WTC11 (cell line): ENCODE data around the gene MACROH2A2. TPM values are rescaled to one million over a fixed set of nuclear protein-coding genes. Genes with fewer than 3 reads are reported as not detected.
A peak's percentile ranks its signal among the peaks of the same experiment; 100 is the strongest.

ENCODE experiments used
- ATAC-seq: fragments of 200-7000 bp; cut with Tn5 transposase; 2 replicates; pipeline ENCODE4 v1.10.0; 2021; ENCODE audit warnings: mild to moderate bottlenecking, moderate library complexity
- CTCF ChIA-PET: fragments of 300-600 bp; sonication (Branson Sonifier 250); formaldehyde crosslinking; loops from one replicate; lab custom pipeline; 2021; ENCODE audit warnings: antibody characterized with exemption; lab: Charles Lee
- POLR2A ChIA-PET: fragments of 350-600 bp; sonication (Branson Sonifier 250); formaldehyde crosslinking; loops from one replicate; lab custom pipeline; 2021; ENCODE audit warnings: antibody characterized with exemption; lab: Charles Lee
- DNase-seq: peaks from one replicate; pipeline ENCODE4 v3.0.0; 2021; ENCODE audit warnings: low spot score
- H3K27ac Mint-ChIP-seq: 2 replicates; pipeline ENCODE4 v1.8.0; 2021; ENCODE audit warnings: mixed read lengths
- H3K27me3 Mint-ChIP-seq: 2 replicates; pipeline ENCODE4 v1.8.0; 2021; ENCODE audit warnings: low read depth, mild to moderate bottlenecking, moderate library complexity, mixed read lengths
- H3K36me3 Mint-ChIP-seq: 2 replicates; pipeline ENCODE4 v1.8.0; 2021; ENCODE audit warnings: mixed read lengths
- H3K4me1 Mint-ChIP-seq: 2 replicates; pipeline ENCODE4 v1.8.0; 2022; ENCODE audit warnings: mixed read lengths
- H3K4me3 Mint-ChIP-seq: 2 replicates; pipeline ENCODE4 v1.8.0; 2021; ENCODE audit warnings: mild to moderate bottlenecking, moderate library complexity, mixed read lengths
- H3K9me3 Mint-ChIP-seq: 2 replicates; pipeline ENCODE4 v1.8.0; 2021; ENCODE audit warnings: mixed read lengths
- CBFB ChIP-seq: sonication (generic); formaldehyde crosslinking; IDR thresholded peaks from 2 replicates; pipeline ENCODE4 v1.8.1; 2022; ENCODE audit warnings: mild to moderate bottlenecking, low read depth, missing genetic modification reagents
- CDX4 ChIP-seq: fragments of 250-450 bp; sonication (Bioruptor Pico); IDR thresholded peaks from 2 replicates; pipeline ENCODE4 v1.9.0; 2021; ENCODE audit warnings: moderate library complexity, mild to moderate bottlenecking, inconsistent platforms, borderline replicate concordance
- CREM ChIP-seq: sonication (generic); formaldehyde crosslinking; IDR thresholded peaks from 2 replicates; pipeline ENCODE4 v1.8.1; 2022; ENCODE audit warnings: mild to moderate bottlenecking, missing genetic modification reagents, moderate library complexity
- EMX1 ChIP-seq: fragments of 250-450 bp; sonication (Bioruptor Pico); IDR thresholded peaks from 2 replicates; pipeline ENCODE4 v1.8.0; 2021; ENCODE audit warnings: mild to moderate bottlenecking
- ESRRA ChIP-seq: sonication (generic); formaldehyde crosslinking; IDR thresholded peaks from 2 replicates; pipeline ENCODE4 v1.8.1; 2022; ENCODE audit warnings: mild to moderate bottlenecking, missing genetic modification reagents, borderline replicate concordance
- IRF1 ChIP-seq: sonication (generic); formaldehyde crosslinking; IDR thresholded peaks from 2 replicates; pipeline ENCODE4 v1.8.0; 2023; ENCODE audit warnings: missing genetic modification reagents
- NFE2L1 ChIP-seq: sonication (generic); formaldehyde crosslinking; IDR thresholded peaks from 2 replicates; pipeline ENCODE4 v1.8.1; 2023; ENCODE audit warnings: missing genetic modification reagents
- PRDM15 ChIP-seq: sonication (generic); formaldehyde crosslinking; IDR thresholded peaks from 2 replicates; pipeline ENCODE4 v1.8.0; 2022; ENCODE audit warnings: missing genetic modification reagents
- PRRX2 ChIP-seq: fragments of 250-450 bp; sonication (Bioruptor Pico); IDR thresholded peaks from 2 replicates; pipeline ENCODE4 v1.8.0; 2021; ENCODE audit warnings: mild to moderate bottlenecking
- SMAD4 ChIP-seq: sonication (generic); formaldehyde crosslinking; IDR thresholded peaks from 2 replicates; pipeline ENCODE4 v1.8.0; 2022; ENCODE audit warnings: mild to moderate bottlenecking, missing genetic modification reagents
- SP1 ChIP-seq: sonication (generic); formaldehyde crosslinking; conservative IDR thresholded peaks from 2 replicates; pipeline ENCODE4 v1.8.1; 2022; ENCODE audit warnings: missing genetic modification reagents
- TCF7 ChIP-seq: sonication (generic); formaldehyde crosslinking; IDR thresholded peaks from 2 replicates; pipeline ENCODE4 v1.8.0; 2022; ENCODE audit warnings: mild to moderate bottlenecking, low read depth, missing genetic modification reagents, moderate library complexity
- ZNF219 ChIP-seq: sonication (generic); formaldehyde crosslinking; IDR thresholded peaks from 2 replicates; pipeline ENCODE4 v1.8.0; 2023; ENCODE audit warnings: missing genetic modification reagents, mild to moderate bottlenecking, borderline replicate concordance
- ZNF416 ChIP-seq: fragments of 250-450 bp; sonication (Bioruptor Pico); IDR thresholded peaks from 2 replicates; pipeline ENCODE4 v1.9.0; 2021; ENCODE audit warnings: mild to moderate bottlenecking, inconsistent platforms
- ZSCAN18 ChIP-seq: fragments of 250-450 bp; sonication (Bioruptor Pico); IDR thresholded peaks from 2 replicates; pipeline ENCODE4 v2.1.2; 2022; ENCODE audit warnings: mild to moderate bottlenecking, moderate library complexity
- total RNA-seq: library from RNA; stranded (reverse); gene quantifications from 3 replicates; pipeline ENCODE4 v1.2.3, GENCODE V29; 2021
- TF ChIP-seq, protein P1 (sequence below): sonication (generic); formaldehyde crosslinking; IDR thresholded peaks from 2 replicates; pipeline ENCODE4 v1.8.1; 2023; ENCODE audit warnings: mild to moderate bottlenecking, missing genetic modification reagents
- TF ChIP-seq, protein P2 (sequence below): fragments of 200-600 bp; IDR thresholded peaks from 2 replicates; pipeline ENCODE4 v1.8.0; 2022; ENCODE audit warnings: antibody characterized with exemption
- TF ChIP-seq, protein P3 (sequence below): sonication (generic); formaldehyde crosslinking; IDR thresholded peaks from 2 replicates; pipeline ENCODE4 v1.8.0; 2023; ENCODE audit warnings: mild to moderate bottlenecking, missing genetic modification reagents
- TF ChIP-seq, protein P4 (sequence below): sonication (generic); formaldehyde crosslinking; IDR thresholded peaks from 2 replicates; pipeline ENCODE4 v1.8.1; 2022; ENCODE audit warnings: low read depth, missing genetic modification reagents, borderline replicate concordance

MACROH2A2 gene
- total RNA-seq, 1 experiment from 2014 or later: 35.4 TPM

- TF ChIP-seq NFE2L1 (CRISPR knock-in tag): no peak
Observed at GRCh38 chr10:70085975-70086613, 33.4 kb downstream of the MACROH2A2 start (continued).

DNA sequence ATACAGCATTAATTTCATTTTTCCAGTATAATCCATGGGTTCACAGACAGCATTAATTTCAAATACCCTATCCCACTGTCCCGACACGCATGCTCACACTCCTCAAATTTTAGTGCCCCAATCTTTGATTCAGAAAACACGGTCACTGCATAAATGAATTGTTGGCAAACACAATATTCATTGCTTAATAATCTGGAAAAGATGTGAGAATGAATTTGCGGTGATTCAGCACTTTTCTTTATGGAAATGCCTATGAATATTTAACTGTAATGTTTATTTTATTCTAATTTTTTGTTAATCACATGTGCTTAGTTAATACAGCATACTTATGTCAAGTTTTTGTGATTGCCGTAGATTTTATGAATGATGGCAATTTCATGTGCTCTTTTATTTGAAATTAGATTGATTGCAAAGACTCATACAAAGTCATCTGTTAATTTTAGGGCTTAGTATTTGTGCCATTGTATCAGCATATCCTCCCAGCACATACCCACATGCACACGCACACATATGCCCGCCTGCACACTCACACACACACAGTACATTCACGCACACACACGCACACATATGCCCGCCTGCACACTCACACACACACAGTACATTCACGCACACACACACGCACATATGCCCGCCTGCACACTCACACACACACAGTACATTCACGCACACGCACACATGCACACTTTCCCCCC is 35.1 kb downstream of the MACROH2A2 start:
- ATAC-seq (no peak), DNase-seq (no peak)
- Mint-ChIP-seq H3K4me1 (no peaks in the 10 kb centered on the region), H3K27ac (peak overlapping the region; percentile 9; the same call in 1 of the 2 replicates), H3K4me3 (no peak overlapping the region), H3K9me3 (no peaks in the 10 kb centered on the region), H3K36me3 (peaks cover 12% of the 10 kb centered on the region), H3K27me3 (no peaks in the 10 kb centered on the region; the same call in 1 of the 2 replicates)
- POLR2A ChIA-PET: no interaction called here
- CTCF ChIA-PET: no interaction called here
- TF ChIP-seq, protein P1, sequence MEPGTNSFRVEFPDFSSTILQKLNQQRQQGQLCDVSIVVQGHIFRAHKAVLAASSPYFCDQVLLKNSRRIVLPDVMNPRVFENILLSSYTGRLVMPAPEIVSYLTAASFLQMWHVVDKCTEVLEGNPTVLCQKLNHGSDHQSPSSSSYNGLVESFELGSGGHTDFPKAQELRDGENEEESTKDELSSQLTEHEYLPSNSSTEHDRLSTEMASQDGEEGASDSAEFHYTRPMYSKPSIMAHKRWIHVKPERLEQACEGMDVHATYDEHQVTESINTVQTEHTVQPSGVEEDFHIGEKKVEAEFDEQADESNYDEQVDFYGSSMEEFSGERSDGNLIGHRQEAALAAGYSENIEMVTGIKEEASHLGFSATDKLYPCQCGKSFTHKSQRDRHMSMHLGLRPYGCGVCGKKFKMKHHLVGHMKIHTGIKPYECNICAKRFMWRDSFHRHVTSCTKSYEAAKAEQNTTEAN (CRISPR knock-in tag): no peak
- TF ChIP-seq PRRX2 (CRISPR knock-in tag): no peak
- no peak for TF ChIP-seq ZNF416 (CRISPR knock-in tag)
- TF ChIP-seq TCF7 (CRISPR knock-in tag): no peak
- TF ChIP-seq SP1: no peak
- TF ChIP-seq, protein P2, sequence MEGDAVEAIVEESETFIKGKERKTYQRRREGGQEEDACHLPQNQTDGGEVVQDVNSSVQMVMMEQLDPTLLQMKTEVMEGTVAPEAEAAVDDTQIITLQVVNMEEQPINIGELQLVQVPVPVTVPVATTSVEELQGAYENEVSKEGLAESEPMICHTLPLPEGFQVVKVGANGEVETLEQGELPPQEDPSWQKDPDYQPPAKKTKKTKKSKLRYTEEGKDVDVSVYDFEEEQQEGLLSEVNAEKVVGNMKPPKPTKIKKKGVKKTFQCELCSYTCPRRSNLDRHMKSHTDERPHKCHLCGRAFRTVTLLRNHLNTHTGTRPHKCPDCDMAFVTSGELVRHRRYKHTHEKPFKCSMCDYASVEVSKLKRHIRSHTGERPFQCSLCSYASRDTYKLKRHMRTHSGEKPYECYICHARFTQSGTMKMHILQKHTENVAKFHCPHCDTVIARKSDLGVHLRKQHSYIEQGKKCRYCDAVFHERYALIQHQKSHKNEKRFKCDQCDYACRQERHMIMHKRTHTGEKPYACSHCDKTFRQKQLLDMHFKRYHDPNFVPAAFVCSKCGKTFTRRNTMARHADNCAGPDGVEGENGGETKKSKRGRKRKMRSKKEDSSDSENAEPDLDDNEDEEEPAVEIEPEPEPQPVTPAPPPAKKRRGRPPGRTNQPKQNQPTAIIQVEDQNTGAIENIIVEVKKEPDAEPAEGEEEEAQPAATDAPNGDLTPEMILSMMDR: no peak
- TF ChIP-seq IRF1 (CRISPR knock-in tag): no peak
- TF ChIP-seq CBFB: no peak
- TF ChIP-seq ZSCAN18 (CRISPR knock-in tag): no peak
- TF ChIP-seq CREM: no peak
- no peak for TF ChIP-seq EMX1 (CRISPR knock-in tag)
- TF ChIP-seq ZNF219: no peak
- TF ChIP-seq SMAD4 (CRISPR knock-in tag): no peak
- TF ChIP-seq, protein P3, sequence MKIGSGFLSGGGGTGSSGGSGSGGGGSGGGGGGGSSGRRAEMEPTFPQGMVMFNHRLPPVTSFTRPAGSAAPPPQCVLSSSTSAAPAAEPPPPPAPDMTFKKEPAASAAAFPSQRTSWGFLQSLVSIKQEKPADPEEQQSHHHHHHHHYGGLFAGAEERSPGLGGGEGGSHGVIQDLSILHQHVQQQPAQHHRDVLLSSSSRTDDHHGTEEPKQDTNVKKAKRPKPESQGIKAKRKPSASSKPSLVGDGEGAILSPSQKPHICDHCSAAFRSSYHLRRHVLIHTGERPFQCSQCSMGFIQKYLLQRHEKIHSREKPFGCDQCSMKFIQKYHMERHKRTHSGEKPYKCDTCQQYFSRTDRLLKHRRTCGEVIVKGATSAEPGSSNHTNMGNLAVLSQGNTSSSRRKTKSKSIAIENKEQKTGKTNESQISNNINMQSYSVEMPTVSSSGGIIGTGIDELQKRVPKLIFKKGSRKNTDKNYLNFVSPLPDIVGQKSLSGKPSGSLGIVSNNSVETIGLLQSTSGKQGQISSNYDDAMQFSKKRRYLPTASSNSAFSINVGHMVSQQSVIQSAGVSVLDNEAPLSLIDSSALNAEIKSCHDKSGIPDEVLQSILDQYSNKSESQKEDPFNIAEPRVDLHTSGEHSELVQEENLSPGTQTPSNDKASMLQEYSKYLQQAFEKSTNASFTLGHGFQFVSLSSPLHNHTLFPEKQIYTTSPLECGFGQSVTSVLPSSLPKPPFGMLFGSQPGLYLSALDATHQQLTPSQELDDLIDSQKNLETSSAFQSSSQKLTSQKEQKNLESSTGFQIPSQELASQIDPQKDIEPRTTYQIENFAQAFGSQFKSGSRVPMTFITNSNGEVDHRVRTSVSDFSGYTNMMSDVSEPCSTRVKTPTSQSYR (CRISPR knock-in tag): no peak
- no peak for TF ChIP-seq PRDM15 (CRISPR knock-in tag)
- no peak for TF ChIP-seq CDX4 (CRISPR knock-in tag)
- TF ChIP-seq, protein P4, sequence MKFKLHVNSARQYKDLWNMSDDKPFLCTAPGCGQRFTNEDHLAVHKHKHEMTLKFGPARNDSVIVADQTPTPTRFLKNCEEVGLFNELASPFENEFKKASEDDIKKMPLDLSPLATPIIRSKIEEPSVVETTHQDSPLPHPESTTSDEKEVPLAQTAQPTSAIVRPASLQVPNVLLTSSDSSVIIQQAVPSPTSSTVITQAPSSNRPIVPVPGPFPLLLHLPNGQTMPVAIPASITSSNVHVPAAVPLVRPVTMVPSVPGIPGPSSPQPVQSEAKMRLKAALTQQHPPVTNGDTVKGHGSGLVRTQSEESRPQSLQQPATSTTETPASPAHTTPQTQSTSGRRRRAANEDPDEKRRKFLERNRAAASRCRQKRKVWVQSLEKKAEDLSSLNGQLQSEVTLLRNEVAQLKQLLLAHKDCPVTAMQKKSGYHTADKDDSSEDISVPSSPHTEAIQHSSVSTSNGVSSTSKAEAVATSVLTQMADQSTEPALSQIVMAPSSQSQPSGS (CRISPR knock-in tag): no peak
- TF ChIP-seq ESRRA (CRISPR knock-in tag): no peak
